HEK293 (cell line): ENCODE data around the gene MRPL51.

Experiments used
- BCL11A ChIP-seq: fragments of 450-650 bp; formaldehyde crosslinking; IDR thresholded peaks from 2 replicates; pipeline ENCODE4 v1.5.1; 2016; ENCODE audit warnings: low read depth, missing biosample characterization, missing genetic modification characterization
- GLI2 ChIP-seq: fragments of 450-650 bp; formaldehyde crosslinking; IDR thresholded peaks from 2 replicates; pipeline ENCODE4; 2017; ENCODE audit warnings: missing biosample characterization, missing genetic modification characterization, low read depth, borderline replicate concordance
- HOXC10 ChIP-seq: sonication (generic); formaldehyde crosslinking; IDR thresholded peaks from 2 replicates; pipeline ENCODE4 v1.8.1; 2023; ENCODE audit warnings: mild to moderate bottlenecking, missing genetic modification reagents
- INSM2 ChIP-seq: fragments of 450-650 bp; formaldehyde crosslinking; IDR thresholded peaks from 2 replicates; pipeline ENCODE4 v1.5.1; 2016; ENCODE audit warnings: missing biosample characterization, missing genetic modification characterization
- KLF16 ChIP-seq: fragments of 450-650 bp; formaldehyde crosslinking; IDR thresholded peaks from 2 replicates; pipeline ENCODE4 v1.5.1; 2017; ENCODE audit warnings: missing biosample characterization, missing genetic modification characterization
- KLF7 ChIP-seq: fragments of 450-650 bp; formaldehyde crosslinking; IDR thresholded peaks from 2 replicates; pipeline ENCODE4 v1.5.1; 2016; ENCODE audit warnings: missing biosample characterization, missing genetic modification characterization, borderline replicate concordance
- TSHZ1 ChIP-seq: fragments of 450-650 bp; formaldehyde crosslinking; IDR thresholded peaks from 2 replicates; pipeline ENCODE4 v1.5.1; 2016; ENCODE audit warnings: missing biosample characterization, missing genetic modification characterization, borderline replicate concordance
- WT1 ChIP-seq: fragments of 450-650 bp; formaldehyde crosslinking; IDR thresholded peaks from 2 replicates; pipeline ENCODE4 v1.5.1; 2016; ENCODE audit warnings: missing biosample characterization, missing genetic modification characterization
- ZBTB26 ChIP-seq: fragments of 450-650 bp; formaldehyde crosslinking; optimal IDR thresholded peaks from 2 replicates; pipeline ENCODE3; 2016; ENCODE audit warnings: missing biosample characterization, mild to moderate bottlenecking, missing genetic modification characterization
- ZFHX2 ChIP-seq: fragments of 450-650 bp; formaldehyde crosslinking; conservative IDR thresholded peaks from 2 replicates; pipeline ENCODE4 v1.5.1; 2016; ENCODE audit warnings: missing biosample characterization, missing genetic modification characterization
- ZNF184 ChIP-seq: fragments of 450-650 bp; IDR thresholded peaks from 2 replicates; pipeline ENCODE4 v1.5.1; 2018; ENCODE audit warnings: missing biosample characterization, mild to moderate bottlenecking, missing genetic modification characterization
- ZNF37A ChIP-seq: fragments of 450-650 bp; IDR thresholded peaks from 2 replicates; pipeline ENCODE4 v1.5.1; 2018; ENCODE audit warnings: missing biosample characterization, missing genetic modification characterization
- ZNF391 ChIP-seq: fragments of 450-650 bp; formaldehyde crosslinking; IDR thresholded peaks from 2 replicates; pipeline ENCODE4 v1.5.1; 2016; ENCODE audit warnings: low read depth, missing biosample characterization, missing genetic modification characterization, borderline replicate concordance
- ZNF394 ChIP-seq: fragments of 450-650 bp; formaldehyde crosslinking; IDR thresholded peaks from 2 replicates; pipeline ENCODE4 v1.5.1; 2016; ENCODE audit warnings: missing biosample characterization, missing genetic modification characterization, mild to moderate bottlenecking, moderate library complexity, borderline replicate concordance
- ZNF423 ChIP-seq: fragments of 450-650 bp; formaldehyde crosslinking; IDR thresholded peaks from 2 replicates; pipeline ENCODE4 v1.5.1; 2016; ENCODE audit warnings: missing biosample characterization, missing genetic modification characterization
- ZNF513 ChIP-seq: fragments of 450-650 bp; IDR thresholded peaks from 2 replicates; pipeline ENCODE4 v1.5.1; 2018; ENCODE audit warnings: missing biosample characterization, missing genetic modification characterization
- ZNF610 ChIP-seq: fragments of 450-650 bp; formaldehyde crosslinking; IDR thresholded peaks from 2 replicates; pipeline ENCODE4 v1.5.1; 2016; ENCODE audit warnings: missing biosample characterization, missing genetic modification characterization, borderline replicate concordance
- ZNF629 ChIP-seq: fragments of 450-650 bp; formaldehyde crosslinking; IDR thresholded peaks from 2 replicates; pipeline ENCODE4 v1.5.1; 2017; ENCODE audit warnings: missing biosample characterization, missing genetic modification characterization
- ZNF670 ChIP-seq: fragments of 450-650 bp; formaldehyde crosslinking; IDR thresholded peaks from 2 replicates; pipeline ENCODE4 v1.5.1; 2016; ENCODE audit warnings: missing biosample characterization, missing genetic modification characterization, low read depth
- ZSCAN16 ChIP-seq: fragments of 450-650 bp; formaldehyde crosslinking; IDR thresholded peaks from 2 replicates; pipeline ENCODE4 v1.5.1; 2016; ENCODE audit warnings: missing biosample characterization, missing genetic modification characterization
- TF ChIP-seq, protein P1 (sequence below): fragments of 450-650 bp; formaldehyde crosslinking; IDR thresholded peaks from 2 replicates; pipeline ENCODE4 v1.5.1; 2016; ENCODE audit warnings: missing biosample characterization, missing genetic modification characterization, borderline replicate concordance
- TF ChIP-seq, protein P2 (sequence below): fragments of 450-650 bp; formaldehyde crosslinking; IDR thresholded peaks from 2 replicates; pipeline ENCODE4 v1.5.1; 2016; ENCODE audit warnings: missing biosample characterization, missing genetic modification characterization
- TF ChIP-seq, protein P3 (sequence below): fragments of 450-650 bp; formaldehyde crosslinking; IDR thresholded peaks from 2 replicates; pipeline ENCODE4 v1.5.1; 2016; ENCODE audit warnings: missing biosample characterization, missing genetic modification characterization

The MRPL51 gene

GRCh38 chr12:6533923-6534694 lies 41.0 kb upstream of the MRPL51 start, which contains the start of gene GAPDH (continued):
- TF ChIP-seq TSHZ1 (tag by site-specific recombination) (no peak), ZNF629 (tag by site-specific recombination) (peak; percentile 78; the same call in 1 of the 2 replicates), ZNF184 (tag by site-specific recombination) (peak; percentile 48; the same call in 1 of the 2 replicates), BCL11A (0 out of 2 replicates have a peak, but pooled peaks have one; percentile 6), ZSCAN16 (tag by site-specific recombination) (no peak), GLI2 (tag by site-specific recombination) (no peak), ZNF423 (tag by site-specific recombination) (peak; percentile 7; the same call in 1 of the 2 replicates), ZNF394 (0 out of 2 replicates have a peak, but pooled peaks have one; percentile 28), KLF7 (tag by site-specific recombination) (peak; percentile 44; the same call in 1 of the 2 replicates), WT1 (tag by site-specific recombination) (no peak), ZNF610 (peak; percentile 60; the same call in 1 of the 2 replicates), ZNF513 (tag by site-specific recombination) (peak; percentile 34), INSM2 (tag by site-specific recombination) (0 out of 2 replicates have a peak, but pooled peaks have one; percentile 4), ZNF391 (0 out of 2 replicates have a peak, but pooled peaks have one; percentile 48), HOXC10 (CRISPR knock-in tag) (no peak), KLF16 (tag by site-specific recombination) (no peak; the same call in 1 of the 2 replicates), ZNF37A (no peak), ZFHX2 (tag by site-specific recombination) (peak; percentile 97), ZBTB26 (tag by site-specific recombination) (peak; percentile 65), ZNF670 (tag by site-specific recombination) (no peak)
- TF ChIP-seq, protein P1, sequence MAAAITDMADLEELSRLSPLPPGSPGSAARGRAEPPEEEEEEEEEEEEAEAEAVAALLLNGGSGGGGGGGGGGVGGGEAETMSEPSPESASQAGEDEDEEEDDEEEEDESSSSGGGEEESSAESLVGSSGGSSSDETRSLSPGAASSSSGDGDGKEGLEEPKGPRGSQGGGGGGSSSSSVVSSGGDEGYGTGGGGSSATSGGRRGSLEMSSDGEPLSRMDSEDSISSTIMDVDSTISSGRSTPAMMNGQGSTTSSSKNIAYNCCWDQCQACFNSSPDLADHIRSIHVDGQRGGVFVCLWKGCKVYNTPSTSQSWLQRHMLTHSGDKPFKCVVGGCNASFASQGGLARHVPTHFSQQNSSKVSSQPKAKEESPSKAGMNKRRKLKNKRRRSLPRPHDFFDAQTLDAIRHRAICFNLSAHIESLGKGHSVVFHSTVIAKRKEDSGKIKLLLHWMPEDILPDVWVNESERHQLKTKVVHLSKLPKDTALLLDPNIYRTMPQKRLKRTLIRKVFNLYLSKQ, result no peak
- TF ChIP-seq, protein P2, sequence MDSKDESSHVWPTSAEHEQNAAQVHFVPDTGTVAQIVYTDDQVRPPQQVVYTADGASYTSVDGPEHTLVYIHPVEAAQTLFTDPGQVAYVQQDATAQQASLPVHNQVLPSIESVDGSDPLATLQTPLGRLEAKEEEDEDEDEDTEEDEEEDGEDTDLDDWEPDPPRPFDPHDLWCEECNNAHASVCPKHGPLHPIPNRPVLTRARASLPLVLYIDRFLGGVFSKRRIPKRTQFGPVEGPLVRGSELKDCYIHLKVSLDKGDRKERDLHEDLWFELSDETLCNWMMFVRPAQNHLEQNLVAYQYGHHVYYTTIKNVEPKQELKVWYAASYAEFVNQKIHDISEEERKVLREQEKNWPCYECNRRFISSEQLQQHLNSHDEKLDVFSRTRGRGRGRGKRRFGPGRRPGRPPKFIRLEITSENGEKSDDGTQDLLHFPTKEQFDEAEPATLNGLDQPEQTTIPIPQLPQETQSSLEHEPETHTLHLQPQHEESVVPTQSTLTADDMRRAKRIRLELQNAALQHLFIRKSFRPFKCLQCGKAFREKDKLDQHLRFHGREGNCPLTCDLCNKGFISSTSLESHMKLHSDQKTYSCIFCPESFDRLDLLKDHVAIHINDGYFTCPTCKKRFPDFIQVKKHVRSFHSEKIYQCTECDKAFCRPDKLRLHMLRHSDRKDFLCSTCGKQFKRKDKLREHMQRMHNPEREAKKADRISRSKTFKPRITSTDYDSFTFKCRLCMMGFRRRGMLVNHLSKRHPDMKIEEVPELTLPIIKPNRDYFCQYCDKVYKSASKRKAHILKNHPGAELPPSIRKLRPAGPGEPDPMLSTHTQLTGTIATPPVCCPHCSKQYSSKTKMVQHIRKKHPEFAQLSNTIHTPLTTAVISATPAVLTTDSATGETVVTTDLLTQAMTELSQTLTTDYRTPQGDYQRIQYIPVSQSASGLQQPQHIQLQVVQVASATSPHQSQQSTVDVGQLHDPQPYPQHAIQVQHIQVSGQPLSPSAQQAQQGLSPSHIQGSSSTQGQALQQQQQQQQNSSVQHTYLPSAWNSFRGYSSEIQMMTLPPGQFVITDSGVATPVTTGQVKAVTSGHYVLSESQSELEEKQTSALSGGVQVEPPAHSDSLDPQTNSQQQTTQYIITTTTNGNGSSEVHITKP (tag by site-specific recombination), result peak; percentile 91
- TF ChIP-seq, protein P3, sequence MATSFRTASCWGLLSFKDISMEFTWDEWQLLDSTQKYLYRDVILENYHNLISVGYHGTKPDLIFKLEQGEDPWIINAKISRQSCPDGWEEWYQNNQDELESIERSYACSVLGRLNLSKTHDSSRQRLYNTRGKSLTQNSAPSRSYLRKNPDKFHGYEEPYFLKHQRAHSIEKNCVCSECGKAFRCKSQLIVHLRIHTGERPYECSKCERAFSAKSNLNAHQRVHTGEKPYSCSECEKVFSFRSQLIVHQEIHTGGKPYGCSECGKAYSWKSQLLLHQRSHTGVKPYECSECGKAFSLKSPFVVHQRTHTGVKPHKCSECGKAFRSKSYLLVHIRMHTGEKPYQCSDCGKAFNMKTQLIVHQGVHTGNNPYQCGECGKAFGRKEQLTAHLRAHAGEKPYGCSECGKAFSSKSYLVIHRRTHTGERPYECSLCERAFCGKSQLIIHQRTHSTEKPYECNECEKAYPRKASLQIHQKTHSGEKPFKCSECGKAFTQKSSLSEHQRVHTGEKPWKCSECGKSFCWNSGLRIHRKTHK, result no peak
